COLO668 (cell line): ENCODE data around the gene PKLR.
A peak's percentile ranks its signal among the peaks of the same experiment; 100 is the strongest.
"Not testable (repeated sequence)": the region's sequence is repeated elsewhere in the genome, so short reads cannot be mapped to it uniquely, and the experiment has no call there.

ENCODE experiments used
- DNase-seq: peaks from one replicate; lab custom pipeline; 2025; ENCODE audit not compliant: unreplicated experiment; lab: John Stamatoyannopoulos, UW

The PKLR gene

GRCh38 chr1:155318082-155318481 lies 16.8 kb upstream of the PKLR start:
- no peak for DNase-seq

GRCh38 chr1:155316922-155317321 lies 15.7 kb upstream of the PKLR start:
- DNase-seq: no peak

GRCh38 chr1:155313261-155313660 lies 12.0 kb upstream of the PKLR start:
- no peak for DNase-seq

GRCh38 chr1:155309423-155310021 lies 8.3 kb upstream of the PKLR start:
- DNase-seq: peak; percentile 39

- peak; percentile 99 for DNase-seq
These were observed 7.5 kb upstream of the PKLR start, which contains the start of gene FDPS for GRCh38 chr1:155308493-155309422. Gene FDPS, plus strand, starts transcription at chr1:155308866. Its CDS starts 924 bp downstream, at chr1:155309790.

- DNase-seq: no peak
These were observed 6.1 kb upstream of the PKLR start for GRCh38 chr1:155307247-155307740.

- DNase-seq: no peak
These were observed 4.7 kb upstream of the PKLR start for GRCh38 chr1:155305881-155306391.

- no peak for DNase-seq
These were observed 3.4 kb upstream of the PKLR start for GRCh38 chr1:155304558-155305063.

GRCh38 chr1:155300553-155301329 lies 497 bp downstream of the PKLR start:
- no peak for DNase-seq

GRCh38 chr1:155300024-155300423 lies 1.2 kb downstream of the PKLR start:
- DNase-seq: no peak

GRCh38 chr1:155297384-155297783 lies 3.9 kb downstream of the PKLR start:
- no peak for DNase-seq

GRCh38 chr1:155296661-155297060 lies 4.6 kb downstream of the PKLR start:
- no peak for DNase-seq

- no peak for DNase-seq
These were observed 5.3 kb downstream of the PKLR start for GRCh38 chr1:155295942-155296267.

- no peak for DNase-seq
These were observed 5.9 kb downstream of the PKLR start for GRCh38 chr1:155295183-155295941.

- no peak for DNase-seq
These were observed 6.6 kb downstream of the PKLR start for GRCh38 chr1:155294520-155295182.

GRCh38 chr1:155293086-155293749 lies 8.0 kb downstream of the PKLR start:
- no peak for DNase-seq

- DNase-seq: not testable (repeated sequence)
These were observed 10.2 kb downstream of the PKLR start for GRCh38 chr1:155291006-155291405.

- DNase-seq: no peak
These were observed 13.2 kb downstream of the PKLR start for GRCh38 chr1:155287987-155288543.

- DNase-seq: no peak
These were observed 14.7 kb downstream of the PKLR start for GRCh38 chr1:155286544-155286943.
